ENCODE results near the gene OSBP.

Gene OSBP

DNA sequence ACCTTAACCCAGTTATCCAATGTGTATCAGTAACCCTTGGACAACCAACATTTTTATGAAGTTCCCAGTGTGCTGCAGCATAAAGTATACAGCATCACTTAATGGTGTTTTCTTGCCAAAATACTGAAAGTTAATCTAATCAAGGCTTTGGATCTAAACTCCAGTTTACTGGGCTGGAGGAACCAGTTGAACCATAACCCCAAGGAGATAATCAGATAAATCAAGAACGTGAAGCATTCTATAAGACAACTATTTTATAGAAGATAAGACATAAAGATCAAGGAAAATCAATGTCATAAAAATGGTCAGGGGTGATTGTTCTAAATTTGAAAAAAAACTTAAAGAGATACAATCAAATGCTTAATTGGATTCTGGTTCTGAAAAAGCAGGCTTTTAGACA, 2.3 kb upstream of the OSBP start:
- no peak overlapping the region for H3K4me3 ChIP-seq (ENCODE audit: low read depth, low read length)
- no peak for DNase-seq (ENCODE audit: low read depth, low spot score)
- TF ChIP-seq, protein P1, sequence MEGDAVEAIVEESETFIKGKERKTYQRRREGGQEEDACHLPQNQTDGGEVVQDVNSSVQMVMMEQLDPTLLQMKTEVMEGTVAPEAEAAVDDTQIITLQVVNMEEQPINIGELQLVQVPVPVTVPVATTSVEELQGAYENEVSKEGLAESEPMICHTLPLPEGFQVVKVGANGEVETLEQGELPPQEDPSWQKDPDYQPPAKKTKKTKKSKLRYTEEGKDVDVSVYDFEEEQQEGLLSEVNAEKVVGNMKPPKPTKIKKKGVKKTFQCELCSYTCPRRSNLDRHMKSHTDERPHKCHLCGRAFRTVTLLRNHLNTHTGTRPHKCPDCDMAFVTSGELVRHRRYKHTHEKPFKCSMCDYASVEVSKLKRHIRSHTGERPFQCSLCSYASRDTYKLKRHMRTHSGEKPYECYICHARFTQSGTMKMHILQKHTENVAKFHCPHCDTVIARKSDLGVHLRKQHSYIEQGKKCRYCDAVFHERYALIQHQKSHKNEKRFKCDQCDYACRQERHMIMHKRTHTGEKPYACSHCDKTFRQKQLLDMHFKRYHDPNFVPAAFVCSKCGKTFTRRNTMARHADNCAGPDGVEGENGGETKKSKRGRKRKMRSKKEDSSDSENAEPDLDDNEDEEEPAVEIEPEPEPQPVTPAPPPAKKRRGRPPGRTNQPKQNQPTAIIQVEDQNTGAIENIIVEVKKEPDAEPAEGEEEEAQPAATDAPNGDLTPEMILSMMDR (IDR thresholded peaks at IDR 0.05; ENCODE audit: insufficient read depth, low read length, missing control alignments): no peak
- ChIA-PET CTCF (interaction anchor here (1.0 kb wide), 1 partner anchor 51 kb away, joined by 3 read pairs; no protein-coding TSS in a partner anchor), POLR2A (no interaction called here)

DNA sequence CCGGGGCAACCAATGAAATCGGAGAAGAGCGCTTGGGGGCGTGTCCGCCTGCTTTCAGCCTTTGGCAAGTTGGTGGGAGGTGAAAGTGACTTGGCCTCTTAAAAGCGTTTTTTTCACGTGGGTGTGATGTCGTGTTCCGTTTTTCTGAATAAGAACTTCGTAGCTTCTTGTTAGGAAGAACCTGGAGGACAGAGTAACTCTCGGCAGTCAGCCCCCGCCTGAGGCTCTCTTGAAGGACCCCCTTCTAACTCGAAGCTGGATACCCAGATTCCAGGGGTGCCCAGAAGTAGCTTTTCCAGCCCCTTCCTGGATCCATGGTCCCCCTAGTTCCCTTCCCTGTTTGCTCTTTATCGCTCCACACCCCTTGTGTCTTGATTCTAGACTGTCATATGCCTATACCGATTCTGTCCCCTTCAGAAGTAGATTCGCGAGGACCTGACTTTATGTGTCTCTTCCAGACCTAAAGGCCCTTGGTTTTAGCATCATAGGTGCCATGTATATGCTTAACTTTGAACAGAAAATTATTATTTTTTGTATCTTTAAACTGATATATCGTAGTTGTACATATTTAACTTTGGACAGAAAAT, 915 bp upstream of the OSBP start:
- TF ChIP-seq, protein P1 (IDR thresholded peaks at IDR 0.05; ENCODE audit: insufficient read depth, low read length, missing control alignments): no peak
- H3K4me3 ChIP-seq (ENCODE audit: low read depth, low read length): peak overlapping the region; percentile 61
- no peak for DNase-seq (ENCODE audit: low read depth, low spot score)
- ChIA-PET CTCF (interaction anchor here (1.1 to 1.9 kb wide), 4 partner anchors 13 to 51 kb away, joined by 4 to 6 read pairs (median 5); no protein-coding TSS in a partner anchor), POLR2A (interaction anchor here (0.7 to 2.2 kb wide), 7 partner anchors 27 to 59 kb away, joined by 3 to 13 read pairs (median 3); partner anchors contain the start of gene PATL1)

DNA sequence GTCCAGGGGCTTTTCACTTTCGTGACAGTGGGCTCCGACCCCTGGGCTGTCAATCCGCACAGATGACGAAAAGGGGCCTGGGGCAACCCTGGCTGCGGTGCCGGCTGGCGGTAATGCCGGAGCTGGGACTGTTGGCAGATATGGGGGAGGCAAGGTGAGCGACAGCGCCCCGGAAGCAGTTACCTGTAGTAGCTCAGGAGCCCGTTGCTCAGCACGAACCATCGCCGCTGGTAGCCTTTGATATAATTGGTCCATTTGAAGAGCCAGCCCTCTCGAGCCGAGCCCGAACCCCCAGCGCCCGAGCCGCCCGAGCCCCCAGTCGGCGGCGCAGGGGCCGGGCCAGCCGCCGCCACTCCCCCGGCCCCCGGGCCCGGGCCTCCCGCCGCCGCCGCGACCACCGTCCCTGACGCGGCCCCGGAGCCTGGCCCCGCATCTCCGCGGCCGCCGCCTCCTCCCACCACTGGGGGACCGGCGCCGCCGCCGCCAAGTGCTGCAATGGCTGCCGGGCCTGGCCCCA, 396 bp downstream of the OSBP start:
- no peak for DNase-seq (ENCODE audit: low read depth, low spot score)
- ChIA-PET CTCF (interaction anchor here (0.5 to 1.7 kb wide), 3 partner anchors 12 to 50 kb away, joined by 3 to 5 read pairs (median 5); no protein-coding TSS in a partner anchor), POLR2A (interaction anchor here (0.7 to 2.2 kb wide), 4 partner anchors 49 to 63 kb away, joined by 3 to 13 read pairs (median 6); partner anchors contain the start of gene PATL1)
- H3K4me3 ChIP-seq (ENCODE audit: low read depth, low read length): peak overlapping the region; percentile 92
- TF ChIP-seq, protein P1 (IDR thresholded peaks at IDR 0.05; ENCODE audit: insufficient read depth, low read length, missing control alignments): no peak

DNA sequence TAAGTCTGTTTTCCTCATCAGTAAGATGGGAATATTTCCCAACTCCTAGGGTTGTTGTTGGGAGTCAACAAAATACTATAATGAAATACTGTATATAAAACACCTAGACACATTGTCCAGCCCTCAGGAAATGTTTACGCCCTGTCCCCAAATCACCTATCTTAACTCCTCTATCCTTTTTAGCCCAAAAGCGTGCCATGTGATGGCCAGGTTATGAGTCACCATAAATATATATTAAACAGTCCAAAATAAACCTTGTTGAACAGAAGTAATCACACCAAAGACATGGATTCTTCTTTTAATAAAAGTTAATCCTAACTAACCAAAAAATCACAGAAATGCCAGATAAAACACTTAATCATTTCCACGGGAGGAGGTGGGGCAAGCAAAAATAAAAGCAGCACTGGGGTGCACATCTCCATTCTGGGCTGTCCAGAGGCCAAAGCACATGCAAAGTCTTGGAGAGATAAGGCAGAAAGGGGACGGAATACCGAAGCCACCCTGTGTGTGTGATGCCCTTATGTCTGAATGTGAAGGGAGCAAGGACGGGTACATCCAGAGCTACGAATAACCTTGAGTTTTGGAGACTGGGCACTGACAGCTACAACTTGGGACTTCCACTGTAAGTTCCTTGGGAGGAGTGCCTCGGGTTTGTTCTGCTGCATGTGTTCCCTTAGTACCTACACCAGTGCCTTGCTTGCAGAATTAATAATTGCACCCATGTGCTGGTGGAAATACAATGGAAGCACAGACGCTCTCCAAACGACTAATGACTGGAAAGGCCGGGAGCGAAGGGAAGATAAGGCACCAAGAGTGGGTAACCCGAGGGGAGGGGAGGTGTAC, 1.1 kb downstream of the OSBP start:
- H3K4me3 ChIP-seq (ENCODE audit: low read depth, low read length): peak overlapping the region; percentile 92
- DNase-seq (ENCODE audit: low read depth, low spot score): no peak
- ChIA-PET POLR2A (interaction anchor here (0.7 to 2.2 kb wide), 2 partner anchors 48 to 64 kb away, joined by 3 to 13 read pairs; no protein-coding TSS in a partner anchor), CTCF (interaction anchor here (0.5 to 1.7 kb wide), 2 partner anchors 12 to 20 kb away, joined by 3 to 5 read pairs; no protein-coding TSS in a partner anchor)
- TF ChIP-seq, protein P1 (IDR thresholded peaks at IDR 0.05; ENCODE audit: insufficient read depth, low read length, missing control alignments): no peak

DNA sequence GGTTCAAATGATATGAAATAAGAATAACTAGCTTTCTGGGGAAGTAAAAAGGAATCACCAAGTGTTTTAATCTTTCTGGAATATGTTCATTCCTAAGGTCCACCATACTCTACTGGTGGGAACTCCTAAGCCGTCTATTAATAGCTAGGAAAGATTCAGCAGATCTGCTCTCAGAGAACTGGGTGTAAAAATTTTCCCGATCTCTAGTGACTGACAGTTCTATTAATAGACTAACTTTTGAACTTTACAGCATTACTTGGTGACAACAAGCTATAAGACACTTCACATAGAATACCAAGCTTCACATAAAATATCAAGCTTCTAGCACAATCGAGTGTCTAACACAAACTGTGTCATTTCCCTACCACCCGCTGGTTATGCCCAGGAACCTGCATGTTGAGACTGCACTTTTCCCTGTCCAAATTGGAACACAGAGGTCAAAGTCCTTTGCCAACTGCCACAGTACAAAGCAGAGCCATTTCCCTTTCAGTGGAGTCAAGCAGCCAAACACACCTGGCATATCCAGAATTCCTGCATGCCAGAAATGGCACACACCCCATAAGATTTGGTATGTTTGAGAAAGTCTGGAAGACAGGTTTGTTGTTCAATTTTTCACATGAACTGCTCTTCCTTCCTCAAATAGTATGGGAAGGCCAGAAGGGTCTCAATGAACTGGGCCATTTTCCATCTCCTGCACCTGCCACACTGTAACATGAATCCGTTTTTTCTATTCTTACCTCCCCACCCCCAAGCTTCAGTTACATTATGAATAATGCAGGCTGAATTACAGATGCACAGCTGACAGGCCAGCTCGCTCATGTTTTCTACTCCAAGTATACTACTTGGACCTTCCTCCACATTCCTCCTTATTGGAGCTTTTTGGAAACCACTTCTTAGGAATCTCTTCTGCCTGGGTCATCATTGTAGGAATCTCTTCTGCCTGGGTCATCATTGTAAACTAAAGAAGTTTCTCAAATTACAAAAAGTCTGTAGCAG, 3.7 kb downstream of the OSBP start:
- POLR2A ChIA-PET: no interaction called here
- peak; percentile 5 for DNase-seq (ENCODE audit: low read depth, low spot score)
- CTCF ChIA-PET: no interaction called here
- H3K4me3 ChIP-seq (ENCODE audit: low read depth, low read length): no peak overlapping the region
- TF ChIP-seq, protein P1 (IDR thresholded peaks at IDR 0.05; ENCODE audit: insufficient read depth, low read length, missing control alignments): no peak

All from AG04449 (cell line).